Erythroblast (primary cell): ENCODE data around the gene SLC12A2.

ENCODE experiments used
- GATA1 ChIP-seq: IDR thresholded peaks from 2 replicates; pipeline ENCODE4 v1.6.1; 2011; ENCODE audit warnings: low read depth, mild to moderate bottlenecking, control low read depth, low read length, moderate library complexity
- POLR2A ChIP-seq: IDR thresholded peaks from 2 replicates; pipeline ENCODE4 v1.6.1; 2011; ENCODE audit warnings: mild to moderate bottlenecking, low read length

DNA sequence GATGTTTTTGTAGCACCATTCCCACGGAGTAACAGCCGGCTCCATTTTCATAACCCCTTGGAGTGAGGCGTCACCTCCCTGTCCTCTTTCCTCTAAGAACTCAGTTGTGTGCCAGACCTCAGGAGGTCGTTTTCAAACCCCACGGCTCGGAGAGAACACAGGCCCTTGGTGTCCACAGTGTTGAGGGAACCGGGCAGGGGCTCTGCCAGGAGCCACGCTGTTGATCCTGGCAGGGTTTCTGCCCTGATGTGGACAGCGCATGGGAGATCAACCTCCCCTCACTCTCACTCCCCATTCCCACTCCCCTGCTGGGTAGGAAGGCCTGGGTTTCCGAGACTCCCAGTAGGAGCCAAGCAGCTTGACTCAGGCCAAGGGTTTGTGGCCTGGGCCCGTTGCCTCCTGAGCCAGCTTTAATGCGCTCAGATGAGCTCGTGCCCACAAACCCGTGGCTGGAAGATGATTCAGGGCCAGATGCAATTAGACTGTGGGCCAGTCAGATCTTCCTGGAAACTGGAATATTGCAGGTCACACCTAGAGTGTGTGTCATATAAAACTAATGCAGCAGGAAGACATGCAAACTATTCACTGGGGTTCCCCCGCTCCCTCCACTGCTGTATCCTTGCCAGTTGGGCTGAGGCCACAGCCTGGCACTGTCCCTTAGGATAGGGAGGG lies 133.4 kb downstream of the SLC12A2 start:
- no peak for TF ChIP-seq POLR2A
- TF ChIP-seq GATA1: no peak
